ENCODE data around the gene SRD5A3. TPM values are rescaled to one million over a fixed set of nuclear protein-coding genes. Genes with fewer than 3 reads are reported as not detected.

SRD5A3 gene
- total RNA-seq, 4 donors from 2014 or later = 1.2 to 13.5 (median 4.9) TPM

DNA sequence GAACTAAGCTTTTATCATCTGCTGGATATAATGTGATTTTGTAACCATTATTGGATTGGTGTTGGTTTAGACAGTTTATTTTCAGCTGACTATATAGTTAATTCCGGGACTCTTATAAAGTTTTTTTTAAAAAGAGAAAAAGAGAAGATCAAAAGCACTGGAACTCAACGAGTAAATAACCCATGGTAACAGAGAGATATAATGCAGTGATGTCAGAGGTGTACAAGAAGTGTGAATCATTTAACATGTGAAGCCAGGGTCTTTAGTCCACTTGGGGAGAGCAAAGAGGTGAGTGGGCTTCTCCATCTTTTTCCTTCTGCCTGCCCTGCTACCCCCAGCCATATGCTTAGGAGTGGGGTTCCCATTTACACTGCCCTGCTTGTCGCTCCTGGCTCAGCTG is 52.9 kb downstream of the SRD5A3 start:
- Histone ChIP-seq H3K4me1 (peaks cover 6 to 47% (median 34%) of the 10 kb centered on the region in 4 donors), H3K27me3 (no peaks in the 10 kb centered on the region), H3K4me3 (peak overlapping the region in 1 of 4 donors; percentile 86), H3K36me3 (peaks cover 0 to 8% (median under 1%) of the 10 kb centered on the region in 4 donors), H3K27ac (peak overlapping the region; percentile 97 to 100 (median 98)), H3K9me3 (no peaks in the 10 kb centered on the region)
- DNase-seq = no peak
- intact Hi-C loops (cut with DNase I; ENCODE audit: low total_unique reads) (no loop called here), in situ Hi-C loops (cut with MboI; ENCODE audit: low pct_ligation_motif_present in 1 of 4, low pct_unique_long_range_greater_than_20kb in 1 of 4, low sequenced_read_pairs in 3 of 4) (no loop called here)
- TF ChIP-seq POLR2AphosphoS5 (IDR thresholded peaks at IDR 0.05) (no peak), EP300 (IDR thresholded peaks at IDR 0.05; ENCODE audit: low read depth) (no peak), POLR2A (IDR thresholded peaks at IDR 0.05) (no peak)
- TF ChIP-seq, protein P1, sequence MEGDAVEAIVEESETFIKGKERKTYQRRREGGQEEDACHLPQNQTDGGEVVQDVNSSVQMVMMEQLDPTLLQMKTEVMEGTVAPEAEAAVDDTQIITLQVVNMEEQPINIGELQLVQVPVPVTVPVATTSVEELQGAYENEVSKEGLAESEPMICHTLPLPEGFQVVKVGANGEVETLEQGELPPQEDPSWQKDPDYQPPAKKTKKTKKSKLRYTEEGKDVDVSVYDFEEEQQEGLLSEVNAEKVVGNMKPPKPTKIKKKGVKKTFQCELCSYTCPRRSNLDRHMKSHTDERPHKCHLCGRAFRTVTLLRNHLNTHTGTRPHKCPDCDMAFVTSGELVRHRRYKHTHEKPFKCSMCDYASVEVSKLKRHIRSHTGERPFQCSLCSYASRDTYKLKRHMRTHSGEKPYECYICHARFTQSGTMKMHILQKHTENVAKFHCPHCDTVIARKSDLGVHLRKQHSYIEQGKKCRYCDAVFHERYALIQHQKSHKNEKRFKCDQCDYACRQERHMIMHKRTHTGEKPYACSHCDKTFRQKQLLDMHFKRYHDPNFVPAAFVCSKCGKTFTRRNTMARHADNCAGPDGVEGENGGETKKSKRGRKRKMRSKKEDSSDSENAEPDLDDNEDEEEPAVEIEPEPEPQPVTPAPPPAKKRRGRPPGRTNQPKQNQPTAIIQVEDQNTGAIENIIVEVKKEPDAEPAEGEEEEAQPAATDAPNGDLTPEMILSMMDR (IDR thresholded peaks at IDR 0.05) = no peak
- WGBS, 2 donors (ENCODE audit: low coverage in 1 of 2) = 40 to 56% methylated on average over 3 of the region's 3 CpGs

DNA sequence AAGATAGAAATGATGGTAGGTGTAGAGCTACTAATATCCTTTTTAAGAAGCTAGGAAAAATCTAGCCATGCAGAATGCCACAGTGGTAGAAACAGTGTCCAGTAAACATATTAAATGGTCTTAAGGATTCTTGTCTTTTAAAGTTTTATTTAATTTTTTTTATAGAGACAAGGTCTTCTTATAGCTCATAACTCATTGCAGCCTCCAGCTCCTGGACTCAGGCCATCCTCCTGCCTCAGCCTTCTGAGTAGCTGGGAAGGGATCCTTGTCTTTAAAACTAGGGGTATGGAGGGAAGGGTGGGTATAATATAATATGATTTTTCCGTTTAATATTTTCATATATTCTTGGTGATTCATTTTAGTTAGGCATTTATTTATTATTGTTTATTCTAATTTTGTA is 53.5 kb downstream of the SRD5A3 start:
- H3K4me1 ChIP-seq = peaks cover 6 to 47% (median 34%) of the 10 kb centered on the region in 4 donors
- TF ChIP-seq EP300 (IDR thresholded peaks at IDR 0.05; ENCODE audit: low read depth) (no peak), POLR2A (IDR thresholded peaks at IDR 0.05) (no peak), POLR2AphosphoS5 (IDR thresholded peaks at IDR 0.05) (no peak)
- TF ChIP-seq, protein P1 (IDR thresholded peaks at IDR 0.05) = no peak
- peak overlapping the region in 3 of 4 donors; percentile 97 to 98 (median 97) for H3K27ac ChIP-seq
- H3K4me3 ChIP-seq = peak overlapping the region in 1 of 4 donors; percentile 86
- H3K36me3 ChIP-seq = peaks cover 0 to 8% (median 3%) of the 10 kb centered on the region in 4 donors
- no peaks in the 10 kb centered on the region for H3K27me3 ChIP-seq
- DNase-seq = no peak
- H3K9me3 ChIP-seq = no peaks in the 10 kb centered on the region
- in situ Hi-C loops (cut with MboI; ENCODE audit: low pct_ligation_motif_present in 1 of 4, low pct_unique_long_range_greater_than_20kb in 1 of 4, low sequenced_read_pairs in 3 of 4) = no loop called here
- WGBS, 2 donors (ENCODE audit: low coverage in 1 of 2) = 78% methylated on average over 1 of the region's 1 CpG
- intact Hi-C loops (cut with DNase I; ENCODE audit: low total_unique reads) = no loop called here

DNA sequence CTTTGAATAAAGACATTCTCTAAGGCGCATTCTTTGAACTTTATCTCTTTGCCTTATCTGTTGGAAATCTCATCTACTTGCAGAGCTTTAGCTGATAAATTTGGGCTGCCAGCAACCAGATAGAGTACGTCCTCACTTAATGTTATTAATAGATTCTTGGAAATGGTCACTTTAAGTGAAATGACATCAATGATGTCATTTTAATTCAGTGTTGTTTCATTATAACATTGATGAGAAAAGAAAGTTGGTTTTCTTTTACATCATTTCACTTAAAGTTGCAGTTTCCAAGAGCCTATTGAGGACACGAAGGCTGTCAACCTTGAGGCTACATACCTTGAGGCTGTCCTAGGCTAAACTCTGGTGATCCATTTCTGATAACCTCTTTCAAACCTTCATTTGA is 59.0 kb downstream of the SRD5A3 start:
- TF ChIP-seq, protein P1 (IDR thresholded peaks at IDR 0.05) = no peak
- no peak for TF ChIP-seq EP300 (IDR thresholded peaks at IDR 0.05; ENCODE audit: low read depth)
- no peak for TF ChIP-seq POLR2A (IDR thresholded peaks at IDR 0.05)
- no peak for TF ChIP-seq POLR2AphosphoS5 (IDR thresholded peaks at IDR 0.05)
- H3K4me1 ChIP-seq = peaks cover 0 to 27% (median 12%) of the 10 kb centered on the region in 4 donors
- in situ Hi-C loops (cut with MboI; ENCODE audit: low pct_ligation_motif_present in 1 of 4, low pct_unique_long_range_greater_than_20kb in 1 of 4, low sequenced_read_pairs in 3 of 4) = no loop called here
- intact Hi-C loops (cut with DNase I; ENCODE audit: low total_unique reads) = no loop called here
- no peaks in the 10 kb centered on the region for H3K9me3 ChIP-seq
- WGBS, 2 donors (ENCODE audit: low coverage in 1 of 2) = 95 to 96% methylated on average over 3 of the region's 3 CpGs
- peaks cover 0 to 23% (median 3%) of the 10 kb centered on the region in 4 donors for H3K36me3 ChIP-seq
- no peaks in the 10 kb centered on the region for H3K27me3 ChIP-seq
- no peak overlapping the region for H3K4me3 ChIP-seq
- no peak for DNase-seq
- no peak overlapping the region for H3K27ac ChIP-seq

DNA sequence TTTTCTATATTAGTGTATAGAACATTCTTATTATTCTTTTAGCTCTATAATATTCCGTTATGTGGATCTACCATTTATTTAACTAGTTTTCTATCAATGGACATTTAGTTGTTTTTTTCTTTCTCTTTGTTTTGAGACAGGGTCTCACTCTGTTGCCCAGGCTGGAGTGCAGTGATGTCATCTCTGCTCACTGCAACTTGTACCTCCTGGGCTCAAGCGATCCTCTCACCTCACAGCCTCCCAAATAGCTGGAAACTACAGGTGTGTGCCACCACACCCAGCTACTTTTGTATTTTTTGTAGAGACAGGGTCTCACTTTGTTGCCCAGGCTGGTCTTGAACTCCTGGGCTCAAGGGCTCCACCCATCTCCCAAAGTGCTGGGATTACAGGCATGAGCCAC is 60.5 kb downstream of the SRD5A3 start:
- in situ Hi-C loops (cut with MboI; ENCODE audit: low pct_ligation_motif_present in 1 of 4, low pct_unique_long_range_greater_than_20kb in 1 of 4, low sequenced_read_pairs in 3 of 4) = no loop called here
- Histone ChIP-seq H3K36me3 (peaks cover 0 to 18% (median 3%) of the 10 kb centered on the region in 4 donors), H3K27ac (no peak overlapping the region), H3K4me1 (peaks cover 0 to 20% (median 10%) of the 10 kb centered on the region in 4 donors), H3K27me3 (no peaks in the 10 kb centered on the region), H3K4me3 (no peak overlapping the region), H3K9me3 (no peaks in the 10 kb centered on the region)
- WGBS, 2 donors (ENCODE audit: low coverage in 1 of 2) = 98 to 100% methylated on average over 1 to 2 of the region's 2 CpGs
- no peak for DNase-seq
- intact Hi-C loops (cut with DNase I; ENCODE audit: low total_unique reads) = no loop called here
- TF ChIP-seq POLR2A (IDR thresholded peaks at IDR 0.05) = no peak
- TF ChIP-seq POLR2AphosphoS5 (IDR thresholded peaks at IDR 0.05) = no peak
- no peak for TF ChIP-seq EP300 (IDR thresholded peaks at IDR 0.05; ENCODE audit: low read depth)
- TF ChIP-seq, protein P1 (IDR thresholded peaks at IDR 0.05) = no peak
